ENCODE results near the gene TAF8.

GRCh38 chr6:42103216-42103615, 52.9 kb downstream of the TAF8 start:
- TF ChIP-seq SP1 (IDR thresholded peaks at IDR 0.05) (no peak), HDGF (IDR thresholded peaks at IDR 0.05; ENCODE audit: borderline replicate concordance) (no peak), PKNOX1 (IDR thresholded peaks at IDR 0.05) (no peak), FOXA1 (IDR thresholded peaks at IDR 0.05) (no peak), BHLHE40 (IDR thresholded peaks at IDR 0.05; ENCODE audit: borderline replicate concordance) (no peak), SUZ12 (IDR thresholded peaks at IDR 0.05) (no peak), LEF1 (IDR thresholded peaks at IDR 0.05; ENCODE audit: borderline replicate concordance) (no peak), CTBP1 (IDR thresholded peaks at IDR 0.05; ENCODE audit: borderline replicate concordance) (no peak), TARDBP (IDR thresholded peaks at IDR 0.05) (no peak)
